K562 (cell line): ENCODE data around the gene DNAAF1. TPM values are rescaled to one million over a fixed set of nuclear protein-coding genes. Genes with fewer than 3 reads are reported as not detected.

Experiments used
- ATF6 ChIP-seq: sonication (generic); formaldehyde crosslinking; IDR thresholded peaks from 2 replicates; pipeline ENCODE4 v1.4.0; 2020; ENCODE audit warnings: mild to moderate bottlenecking, missing genetic modification reagents
- ESRRB ChIP-seq: fragments of 250-450 bp; sonication (Bioruptor Pico); IDR thresholded peaks from 2 replicates; pipeline ENCODE4 v1.5.0; 2020; ENCODE audit warnings: mild to moderate bottlenecking, moderate library complexity, borderline replicate concordance
- FUS ChIP-seq: fragments of 200-400 bp; formaldehyde crosslinking; optimal IDR thresholded peaks from 2 replicates; pipeline ENCODE3; 2017; ENCODE audit warnings: low read depth, low read length
- MGA ChIP-seq: fragments of 450-650 bp; IDR thresholded peaks from 2 replicates; pipeline ENCODE4 v1.6.1; 2016; ENCODE audit warnings: mild to moderate bottlenecking, moderate library complexity
- OTX1 ChIP-seq: fragments of 450-650 bp; formaldehyde crosslinking; IDR thresholded peaks from 2 replicates; pipeline ENCODE4 v1.4.0; 2022; ENCODE audit warnings: mild to moderate bottlenecking
- PPARD ChIP-seq: fragments of 250-450 bp; sonication (Bioruptor Pico); IDR thresholded peaks from 2 replicates; pipeline ENCODE4 v1.8.0; 2022; ENCODE audit warnings: inconsistent platforms, mild to moderate bottlenecking, moderate library complexity
- RAD51 ChIP-seq: fragments of 450-650 bp; IDR thresholded peaks from 2 replicates; pipeline ENCODE4 v1.7.1; 2016; ENCODE audit warnings: low read depth, mild to moderate bottlenecking, borderline replicate concordance
- polyA plus RNA-seq, 8 experiments: library from polyadenylated mRNA; depleted of rRNA in 4 of 8; stranded (reverse) in 5 of 8; unstranded in 3 of 8; fragments of >200 nt; fragmentation: Nextera tagmentation in 2 of 8; fragmentation: Illumina TruSeq in 1 of 8; extraction: Ambion mirVana in 2 of 8; extraction: Trizol in 1 of 8; gene quantifications; 2 replicates each; pipeline versions ENCODE4 v1.2.1 to v1.2.3, GENCODE V29; 2011 to 2014; ENCODE audit warnings: inconsistent platforms in 1 of 8, missing spikeins in 1 of 8
- total RNA-seq, 7 experiments: library from RNA; depleted of rRNA in 6 of 7; stranded (reverse); fragments of >200 nt in 6 of 7; fragmentation: Illumina TruSeq in 2 of 7; extraction: Trizol in 2 of 7; gene quantifications; 2 replicates each; pipeline versions ENCODE4 v1.2.1 to v1.2.3, GENCODE V29; 2011 to 2021; ENCODE audit warnings: low replicate concordance in 1 of 7

Gene DNAAF1
- total and polyA plus RNA-seq, 9 of the 15 experiments (the other 6 are each of a cell fraction or from before 2014, with no cell fraction given) = 0.01 TPM; not detected in 8

GRCh38 chr16:84138824-84139627 lies 6.1 kb upstream of the DNAAF1 start (continued):
- TF ChIP-seq MGA (peak; percentile 77), RAD51 (peak; percentile 71), ATF6 (CRISPR knock-in tag) (no peak), ESRRB (no peak), OTX1 (peak; percentile 32; the same call in 1 of the 2 replicates), FUS (no peak), PPARD (CRISPR knock-in tag) (no peak)
